Osteocyte (in vitro differentiated cells): ENCODE results near the gene AMOTL1. TPM values are rescaled to one million over a fixed set of nuclear protein-coding genes. Genes with fewer than 3 reads are reported as not detected.
A peak's percentile ranks its signal among the peaks of the same experiment; 100 is the strongest.

Source experiments
- DNase-seq: peaks from one replicate; pipeline ENCODE4 v3.0.0; 2021; ENCODE audit warnings: mixed read lengths; ENCODE audit not compliant: unreplicated experiment; ENCODE audit errors: extremely low spot score
- H3K27ac Mint-ChIP-seq: one replicate; pipeline ENCODE4 v1.8.0; 2021; ENCODE audit warnings: mild to moderate bottlenecking, mixed read lengths; ENCODE audit not compliant: unreplicated experiment
- H3K27me3 Mint-ChIP-seq: one replicate; pipeline ENCODE4 v1.8.0; 2021; ENCODE audit warnings: mixed read lengths; ENCODE audit not compliant: unreplicated experiment
- H3K36me3 Mint-ChIP-seq: one replicate; pipeline ENCODE4 v1.8.0; 2021; ENCODE audit warnings: mixed read lengths; ENCODE audit not compliant: unreplicated experiment
- H3K4me1 Mint-ChIP-seq: one replicate; pipeline ENCODE4 v1.8.0; 2021; ENCODE audit warnings: mixed read lengths; ENCODE audit not compliant: unreplicated experiment
- H3K4me3 Mint-ChIP-seq: one replicate; pipeline ENCODE4 v1.8.0; 2021; ENCODE audit warnings: mild to moderate bottlenecking, moderate library complexity, mixed read lengths; ENCODE audit not compliant: unreplicated experiment
- H3K9me3 Mint-ChIP-seq: one replicate; pipeline ENCODE4 v1.8.0; 2021; ENCODE audit warnings: mixed read lengths; ENCODE audit not compliant: unreplicated experiment
- CTCF ChIP-seq: fragments of 200-600 bp; sonication (generic); IDR thresholded peaks from 2 replicates; pipeline ENCODE4 v1.5.0; 2021; ENCODE audit warnings: antibody characterized with exemption, mild to moderate bottlenecking, moderate library complexity
- total RNA-seq: library from RNA; stranded (reverse); gene quantifications from 2 replicates; pipeline ENCODE4 v1.2.1, GENCODE V29; 2021

AMOTL1 gene
- total RNA-seq, 1 donor from 2014 or later: 66.6 TPM

DNA sequence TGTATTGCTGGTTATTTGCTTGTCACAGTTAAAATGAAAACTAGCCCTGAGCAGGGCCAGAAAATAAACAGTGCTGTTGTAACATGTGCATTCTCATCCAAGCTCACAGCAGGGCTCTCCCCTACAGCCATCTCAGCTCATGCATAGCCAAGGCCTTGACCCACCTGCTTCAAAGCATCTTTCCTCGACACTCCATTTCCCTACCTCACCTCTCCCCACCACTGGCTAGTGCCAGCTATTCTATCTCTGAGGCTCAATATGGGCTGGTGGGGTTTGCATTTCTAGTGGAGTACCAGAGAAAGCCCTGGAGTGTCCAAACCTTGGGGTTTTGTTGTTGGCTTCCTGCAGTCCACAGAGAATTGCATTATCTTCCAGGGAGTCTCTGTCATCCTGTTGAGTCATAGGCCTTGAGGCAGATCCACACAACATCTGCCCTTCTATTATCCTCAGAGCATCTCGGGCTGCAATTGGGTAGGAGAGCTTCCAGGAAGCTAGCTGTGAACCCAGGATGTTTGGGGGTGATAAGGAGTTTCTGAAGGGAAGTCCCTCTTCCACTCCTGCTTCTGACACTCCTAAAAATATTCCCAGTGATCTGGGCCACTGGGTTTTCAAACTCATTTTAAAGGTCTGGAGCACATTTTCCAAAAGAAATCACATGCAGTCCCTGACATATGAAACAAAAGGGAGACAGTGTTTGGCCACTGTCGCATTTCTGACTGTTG, 36.1 kb upstream of the AMOTL1 start:
- no peaks in the 10 kb centered on the region for H3K36me3 Mint-ChIP-seq
- DNase-seq: no peak
- H3K4me3 Mint-ChIP-seq: no peak overlapping the region
- peaks cover 31% of the 10 kb centered on the region for H3K4me1 Mint-ChIP-seq
- TF ChIP-seq CTCF: no peak
- no peaks in the 10 kb centered on the region for H3K27me3 Mint-ChIP-seq
- H3K9me3 Mint-ChIP-seq: no peaks in the 10 kb centered on the region
- peak overlapping the region; percentile 55 for H3K27ac Mint-ChIP-seq

- TF ChIP-seq CTCF: no peak
- H3K4me3 Mint-ChIP-seq: peak overlapping the region; percentile 27
- no peaks in the 10 kb centered on the region for H3K9me3 Mint-ChIP-seq
- H3K36me3 Mint-ChIP-seq: no peaks in the 10 kb centered on the region
- H3K27ac Mint-ChIP-seq: peak overlapping the region; percentile 55
- no peaks in the 10 kb centered on the region for H3K27me3 Mint-ChIP-seq
- H3K4me1 Mint-ChIP-seq: peaks cover 31% of the 10 kb centered on the region
- no peak for DNase-seq
Observed at GRCh38 chr11:94732617-94733281, 35.4 kb upstream of the AMOTL1 start.

DNA sequence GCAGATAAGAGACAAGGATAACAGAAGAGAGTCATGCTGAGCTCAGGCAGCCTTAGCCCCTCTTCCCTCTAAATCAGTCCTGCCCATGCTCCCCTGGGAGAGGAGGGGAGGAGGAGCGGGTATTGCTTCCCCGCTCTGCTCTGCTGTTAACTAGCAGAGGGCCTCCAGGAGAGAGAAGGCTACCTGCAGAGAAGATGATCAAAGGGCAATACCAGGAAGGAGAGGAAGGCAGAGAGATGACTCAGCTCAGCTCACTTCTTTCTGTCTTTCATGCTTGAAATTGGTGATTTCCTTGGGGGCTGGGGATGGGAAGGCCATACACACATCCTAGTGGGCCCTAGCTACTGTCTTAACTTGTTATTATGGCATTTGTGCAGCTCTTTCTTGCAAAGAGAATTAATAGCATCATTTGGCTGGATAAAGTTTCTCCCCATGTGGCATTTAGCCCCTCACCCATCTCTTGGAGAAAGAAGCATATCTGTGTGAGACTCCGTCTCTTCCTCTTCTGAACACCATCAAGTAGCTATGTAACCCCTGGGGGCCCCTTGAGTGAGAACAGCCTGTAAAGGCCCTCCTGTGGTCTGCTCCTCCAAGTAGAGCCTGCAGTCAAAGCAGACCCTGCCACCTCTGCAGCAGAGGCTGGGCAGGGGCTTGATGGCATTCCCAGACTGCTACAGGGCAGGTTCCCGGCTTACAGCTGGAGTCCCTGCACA, 33.4 kb upstream of the AMOTL1 start:
- no peak overlapping the region for H3K4me3 Mint-ChIP-seq
- no peak for TF ChIP-seq CTCF
- DNase-seq: no peak
- no peak overlapping the region for H3K27ac Mint-ChIP-seq
- H3K27me3 Mint-ChIP-seq: no peaks in the 10 kb centered on the region
- H3K9me3 Mint-ChIP-seq: no peaks in the 10 kb centered on the region
- no peaks in the 10 kb centered on the region for H3K36me3 Mint-ChIP-seq
- H3K4me1 Mint-ChIP-seq: peaks cover 31% of the 10 kb centered on the region

GRCh38 chr11:94735907-94736306, 32.2 kb upstream of the AMOTL1 start:
- H3K9me3 Mint-ChIP-seq: no peaks in the 10 kb centered on the region
- no peak overlapping the region for H3K4me3 Mint-ChIP-seq
- TF ChIP-seq CTCF: no peak
- H3K27me3 Mint-ChIP-seq: no peaks in the 10 kb centered on the region
- DNase-seq: no peak
- H3K27ac Mint-ChIP-seq: no peak overlapping the region
- H3K4me1 Mint-ChIP-seq: peaks cover 33% of the 10 kb centered on the region
- H3K36me3 Mint-ChIP-seq: no peaks in the 10 kb centered on the region

GRCh38 chr11:94737171-94737611, 31.0 kb upstream of the AMOTL1 start:
- Mint-ChIP-seq H3K36me3 (no peaks in the 10 kb centered on the region), H3K4me1 (peaks cover 34% of the 10 kb centered on the region), H3K4me3 (no peak overlapping the region), H3K9me3 (no peaks in the 10 kb centered on the region), H3K27ac (no peak overlapping the region), H3K27me3 (no peaks in the 10 kb centered on the region)
- TF ChIP-seq CTCF: no peak
- DNase-seq: no peak
